HL-60/S4 (cell line): ENCODE results near the gene SPTBN4.

Experiments used
- in situ Hi-C: fragments of 300-500 bp; cut with MboI; formaldehyde crosslinking; loops from 2 replicates; pipeline ENCODE4 v1.14.3; 2022; ENCODE audit warnings: low sequenced_read_pairs

SPTBN4 gene

GRCh38 chr19:40528078-40528477, 61.3 kb downstream of the SPTBN4 start:
- in situ Hi-C loops = loop anchor here (25.0 kb wide), 1 partner anchor 609 kb away; no protein-coding TSS in a partner anchor

- in situ Hi-C loops = loop anchor here (25.0 kb wide), 1 partner anchor 609 kb away; no protein-coding TSS in a partner anchor
Observed at GRCh38 chr19:40528533-40529092, 61.8 kb downstream of the SPTBN4 start.

GRCh38 chr19:40529093-40529954, 62.5 kb downstream of the SPTBN4 start:
- in situ Hi-C loops = loop anchor here (25.0 kb wide), 1 partner anchor 608 kb away; no protein-coding TSS in a partner anchor

- in situ Hi-C loops = loop anchor here (25.0 kb wide), 1 partner anchor 607 kb away; no protein-coding TSS in a partner anchor
Observed at GRCh38 chr19:40530091-40530901, 63.5 kb downstream of the SPTBN4 start.

- in situ Hi-C loops = loop anchor here (25.0 kb wide), 1 partner anchor 604 kb away; no protein-coding TSS in a partner anchor
Observed at GRCh38 chr19:40533508-40533907, 66.7 kb downstream of the SPTBN4 start.

GRCh38 chr19:40534148-40534547, 67.3 kb downstream of the SPTBN4 start:
- in situ Hi-C loops = loop anchor here (25.0 kb wide), 1 partner anchor 603 kb away; no protein-coding TSS in a partner anchor

GRCh38 chr19:40539070-40539469, 72.3 kb downstream of the SPTBN4 start:
- in situ Hi-C loops = loop anchor here (25.0 kb wide), 1 partner anchor 598 kb away; no protein-coding TSS in a partner anchor

GRCh38 chr19:40542202-40542859, 75.5 kb downstream of the SPTBN4 start:
- in situ Hi-C loops = loop anchor here (25.0 kb wide), 1 partner anchor 595 kb away; no protein-coding TSS in a partner anchor

- in situ Hi-C loops = loop anchor here (25.0 kb wide), 1 partner anchor 594 kb away; no protein-coding TSS in a partner anchor
Observed at GRCh38 chr19:40543029-40543597, 76.3 kb downstream of the SPTBN4 start.

- in situ Hi-C loops = loop anchor here (25.0 kb wide), 1 partner anchor 591 kb away; no protein-coding TSS in a partner anchor
Observed at GRCh38 chr19:40546153-40546841, 79.5 kb downstream of the SPTBN4 start.

- in situ Hi-C loops = loop anchor here (25.0 kb wide), 1 partner anchor 590 kb away; no protein-coding TSS in a partner anchor
Observed at GRCh38 chr19:40547190-40547589, 80.4 kb downstream of the SPTBN4 start.

GRCh38 chr19:40547836-40548235, 81.0 kb downstream of the SPTBN4 start:
- in situ Hi-C loops = loop anchor here (25.0 kb wide), 1 partner anchor 589 kb away; no protein-coding TSS in a partner anchor

- in situ Hi-C loops = loop anchor here (25.0 kb wide), 1 partner anchor 588 kb away; no protein-coding TSS in a partner anchor
Observed at GRCh38 chr19:40549007-40549708, 82.4 kb downstream of the SPTBN4 start.

- in situ Hi-C loops = no loop called here
Observed at GRCh38 chr19:40550951-40551350, 84.2 kb downstream of the SPTBN4 start.

- in situ Hi-C loops = no loop called here
Observed at GRCh38 chr19:40552848-40553247, 86.0 kb downstream of the SPTBN4 start.

- in situ Hi-C loops = no loop called here
Observed at GRCh38 chr19:40553885-40554857, 87.4 kb downstream of the SPTBN4 start.

GRCh38 chr19:40555978-40556689, 89.3 kb downstream of the SPTBN4 start:
- in situ Hi-C loops = no loop called here
